HepG2 (cell line): Measurements from ENCODE around the gene DMRT3. TPM values are rescaled to one million over a fixed set of nuclear protein-coding genes. Genes with fewer than 3 reads are reported as not detected.
A peak's percentile ranks its signal among the peaks of the same experiment; 100 is the strongest.

Source experiments
- ATAC-seq: fragments of 200-7000 bp; cut with Tn5 transposase; 3 replicates; pipeline ENCODE4 v1.9.1; 2020; ENCODE audit warnings: mild to moderate bottlenecking, moderate library complexity
- BruUV-seq: library from RNA; stranded (reverse); fragments of 400-500 nt; replicated peaks from 2 replicates; lab custom pipeline; 2021; lab: Mats Ljungman, UMichigan
- CTCF ChIA-PET: fragments of 300-600 bp; formaldehyde crosslinking; extraction: SDS; loops from one replicate; lab custom pipeline; 2021; ENCODE audit warnings: low total read pairs, inconsistent platforms, low intra/inter-chr PET ratio; lab: Yijun Ruan, JAX
- POLR2A ChIA-PET: fragments of 350-600 bp; sonication (Branson Sonifier 250); formaldehyde crosslinking; loops from one replicate; lab custom pipeline; 2020; ENCODE audit warnings: antibody characterized with exemption, inconsistent platforms; lab: Yijun Ruan, JAX
- DNase-seq: peaks from one replicate; pipeline ENCODE4 v3.0.0-alpha.2; 2015; ENCODE audit warnings: low spot score
- FAIRE-seq: peaks from 3 replicates; lab custom pipeline; 2011; peaks lifted over from hg19 to GRCh38; lab: Jason Lieb, UNC
- H2AFZ ChIP-seq: one replicate; pipeline ENCODE4 v1.6.1; 2011; ENCODE audit warnings: low read length, inconsistent platforms
- H3K27ac ChIP-seq: fragments of 300-600 bp; 3 replicates; pipeline ENCODE4 v1.8.0; 2011; ENCODE audit warnings: mixed run types, mild to moderate bottlenecking, mixed read lengths, low read length, inconsistent platforms; ENCODE audit not compliant: insufficient read depth; ENCODE audit errors: extremely low read length
- H3K27me3 ChIP-seq, 2 experiments: fragments of 200-600 bp in 1 of 2; 2 replicates in 1 of 2; 3 replicates in 1 of 2; pipeline versions ENCODE4 v1.6.0 to v1.8.0; 2011; ENCODE audit warnings: low read length in 2 of 2, mild to moderate bottlenecking in 2 of 2, moderate library complexity in 2 of 2, inconsistent platforms in 1 of 2; ENCODE audit not compliant: insufficient read depth in 2 of 2, control insufficient read depth in 1 of 2
- H3K36me3 ChIP-seq, 2 experiments: fragments of 200-600 bp in 1 of 2; replicated peaks in 1 of 2; 2 replicates in 1 of 2; 3 replicates in 1 of 2; pipeline versions ENCODE4 v1.5.1 to v1.8.0; 2011; ENCODE audit warnings: low read length in 2 of 2, inconsistent platforms in 1 of 2; ENCODE audit not compliant: insufficient read depth in 2 of 2, control insufficient read depth in 1 of 2
- H3K4me1 ChIP-seq: 2 replicates; pipeline ENCODE4 v1.5.1; 2012; ENCODE audit warnings: low read length, inconsistent platforms; ENCODE audit not compliant: insufficient read depth
- H3K4me2 ChIP-seq: 2 replicates; pipeline ENCODE4 v1.6.0; 2011; ENCODE audit warnings: low read depth, low read length, inconsistent platforms
- H3K4me3 ChIP-seq, 3 experiments: fragments of 200-600 bp in 1 of 3; sonication (generic), shearing (Covaris generic) in 1 of 3; replicated peaks in 1 of 3; 2 replicates each; pipeline ENCODE4 v1.5.1; 2011 to 2016; ENCODE audit warnings: low read length in 3 of 3, inconsistent platforms in 2 of 3, low read depth in 2 of 3, mild to moderate bottlenecking in 2 of 3, control low read depth in 1 of 3, mixed read lengths in 1 of 3; ENCODE audit not compliant: insufficient read depth in 1 of 3
- H3K79me2 ChIP-seq: one replicate; pipeline ENCODE4 v1.6.1; 2011; ENCODE audit warnings: low read length, inconsistent platforms; ENCODE audit not compliant: insufficient read depth
- H3K9ac ChIP-seq: 2 replicates; pipeline ENCODE4 v1.6.0; 2011; ENCODE audit warnings: mild to moderate bottlenecking, low read depth, low read length, inconsistent platforms; ENCODE audit not compliant: insufficient read depth
- H3K9me3 ChIP-seq: 2 replicates; pipeline ENCODE4 v1.5.1; 2012; ENCODE audit warnings: mild to moderate bottlenecking, low read length
- H4K20me1 ChIP-seq: 2 replicates; pipeline ENCODE4 v1.6.0; 2011; ENCODE audit warnings: inconsistent platforms, mild to moderate bottlenecking, low read length, moderate library complexity; ENCODE audit not compliant: insufficient read depth
- EED ChIP-seq: sonication (generic); formaldehyde crosslinking; IDR thresholded peaks from 2 replicates; pipeline ENCODE4 v1.5.0; 2020; ENCODE audit warnings: mild to moderate bottlenecking, missing genetic modification reagents
- HNF4G ChIP-seq, 2 experiments: sonication (generic) in 1 of 2; formaldehyde crosslinking in 1 of 2; IDR thresholded peaks; 2 replicates each; pipeline versions ENCODE4 v1.4.0 to v1.6.1; 2011 to 2020; ENCODE audit warnings: borderline replicate concordance in 2 of 2, low read depth in 2 of 2, mild to moderate bottlenecking in 2 of 2, low read length in 1 of 2, missing genetic modification reagents in 1 of 2, moderate library complexity in 1 of 2
- HOXA5 ChIP-seq: sonication (generic); formaldehyde crosslinking; IDR thresholded peaks from 2 replicates; pipeline ENCODE4 v1.4.0; 2020; ENCODE audit warnings: missing genetic modification reagents
- NCOA5 ChIP-seq: sonication (generic); formaldehyde crosslinking; IDR thresholded peaks from 2 replicates; pipeline ENCODE4 v1.4.0; 2020; ENCODE audit warnings: missing genetic modification reagents
- POLR2G ChIP-seq: fragments of 200-400 bp; formaldehyde crosslinking; IDR thresholded peaks from 2 replicates; pipeline ENCODE4 v1.6.1; 2018; ENCODE audit warnings: mild to moderate bottlenecking, low read depth, low read length, moderate library complexity
- RFX5 ChIP-seq: IDR thresholded peaks from 2 replicates; pipeline ENCODE4 v1.6.1; 2011; ENCODE audit warnings: low read depth, low read length, improper control_type of control experiment
- STAG1 ChIP-seq: sonication (generic); formaldehyde crosslinking; IDR thresholded peaks from 2 replicates; pipeline ENCODE4 v1.4.0; 2020; ENCODE audit warnings: missing genetic modification reagents
- TBP ChIP-seq: sonication (generic); formaldehyde crosslinking; IDR thresholded peaks from 2 replicates; pipeline ENCODE4 v1.5.0; 2020; ENCODE audit warnings: missing genetic modification reagents
- ZFP36L2 ChIP-seq: sonication (generic); formaldehyde crosslinking; IDR thresholded peaks from 2 replicates; pipeline ENCODE4 v1.4.0; 2020; ENCODE audit warnings: missing genetic modification reagents
- ZFP62 ChIP-seq: sonication (generic); formaldehyde crosslinking; IDR thresholded peaks from 2 replicates; pipeline ENCODE4 v1.4.0; 2020; ENCODE audit warnings: missing genetic modification reagents
- ZNF660 ChIP-seq: sonication (generic); formaldehyde crosslinking; IDR thresholded peaks from 2 replicates; pipeline ENCODE4 v1.5.1; 2020; ENCODE audit warnings: mild to moderate bottlenecking, low read depth, missing genetic modification reagents, borderline replicate concordance
- WGBS: methylation state at CpG from one replicate; pipeline ENCODE4 v1.1.6; 2017; ENCODE audit warnings: low lambda C conversion rate; 5-methylcytosine and 5-hydroxymethylcytosine counted together
- in situ Hi-C: cut with HindIII; loops from 2 replicates; pipeline ENCODE4 v1.10.0; 2017; ENCODE audit warnings: low pct_unique_long_range_greater_than_20kb; ENCODE audit not compliant: extremely low pct_ligation_motif_present
- intact Hi-C: fragments of 100-400 bp; cut with micrococcal nuclease; formaldehyde crosslinking; loops from one replicate; pipeline ENCODE4 v1.10.0; 2022; ENCODE audit not compliant: unreplicated experiment
- polyA plus RNA-seq, 8 experiments: library from polyadenylated mRNA; depleted of rRNA in 3 of 8; stranded (reverse) in 7 of 8; unstranded in 1 of 8; fragments of >200 nt; fragmentation: Illumina TruSeq in 4 of 8; extraction: Trizol in 4 of 8; gene quantifications; 2 replicates each; pipeline versions ENCODE4 v1.2.1 to v1.2.3, GENCODE V29; 2011 to 2016; ENCODE audit warnings: low read depth in 4 of 8, missing spikeins in 1 of 8, mixed read lengths in 1 of 8; ENCODE audit not compliant: insufficient read depth in 1 of 8
- total RNA-seq, 5 experiments: library from RNA; depleted of rRNA; stranded (reverse); fragments of >200 nt; fragmentation: Illumina TruSeq; extraction: Trizol; gene quantifications; 2 replicates each; pipeline ENCODE4 v1.2.3, GENCODE V29; 2016; ENCODE audit warnings: low read depth in 1 of 5
- TF ChIP-seq, protein P1 (sequence below): sonication (generic); formaldehyde crosslinking; IDR thresholded peaks from 2 replicates; pipeline ENCODE4 v1.9.0; 2021; ENCODE audit warnings: missing genetic modification reagents, borderline replicate concordance
- TF ChIP-seq, protein P2 (sequence below): sonication (generic); formaldehyde crosslinking; IDR thresholded peaks from 2 replicates; pipeline ENCODE4 v1.8.0; 2022; ENCODE audit warnings: missing genetic modification reagents, mild to moderate bottlenecking, borderline replicate concordance
- TF ChIP-seq, protein P3 (sequence below): sonication (generic); formaldehyde crosslinking; IDR thresholded peaks from 2 replicates; pipeline ENCODE4 v1.5.0; 2020; ENCODE audit warnings: mild to moderate bottlenecking, missing genetic modification reagents, moderate library complexity

The DMRT3 gene
- total and polyA plus RNA-seq, 2 of the 13 experiments (the other 11 are each of a cell fraction or from before 2014, with no cell fraction given), result not detected

DNA sequence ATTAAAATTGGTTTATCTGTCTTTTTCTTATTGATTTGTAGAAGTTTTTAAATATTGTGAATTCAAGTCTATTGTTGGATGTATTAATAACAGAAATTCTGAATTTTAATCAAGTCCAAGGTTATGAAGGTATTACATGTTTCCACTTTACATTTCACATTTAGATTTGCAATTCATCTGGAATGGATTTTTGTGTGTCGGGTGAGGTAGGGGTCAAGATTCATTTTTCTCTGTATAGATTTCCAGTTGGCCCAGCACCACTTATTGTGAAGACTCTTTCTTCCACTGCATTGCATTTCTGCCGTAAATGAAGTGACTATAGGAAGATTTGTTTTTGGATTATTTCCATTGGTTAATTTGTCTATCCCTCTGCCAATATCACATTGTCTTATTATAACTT lies 38.2 kb downstream of the DMRT3 start:
- Histone ChIP-seq H3K4me2 (no peak overlapping the region), H2AFZ (no peak overlapping the region), H3K27me3 (peaks cover 0 to 2% of the 10 kb centered on the region in 2 experiments; a peak in 1 of 5 replicates), H3K36me3 (no peaks in the 10 kb centered on the region), H3K27ac (no peak overlapping the region), H3K4me3 (no peak overlapping the region), H4K20me1 (no peaks in the 10 kb centered on the region), H3K4me1 (no peaks in the 10 kb centered on the region), H3K9me3 (no peaks in the 10 kb centered on the region), H3K9ac (no peak overlapping the region), H3K79me2 (no peaks in the 10 kb centered on the region)
- ATAC-seq (no peak), FAIRE-seq (no peak), DNase-seq (no peak)
- BruUV-seq, result no TSS peak
- CTCF ChIA-PET, result no interaction called here
- intact Hi-C loops, result no loop called here
- POLR2A ChIA-PET, result no interaction called here
- TF ChIP-seq POLR2G, result no peak
- no peak for TF ChIP-seq NCOA5 (CRISPR knock-in tag)
- TF ChIP-seq, protein P1, sequence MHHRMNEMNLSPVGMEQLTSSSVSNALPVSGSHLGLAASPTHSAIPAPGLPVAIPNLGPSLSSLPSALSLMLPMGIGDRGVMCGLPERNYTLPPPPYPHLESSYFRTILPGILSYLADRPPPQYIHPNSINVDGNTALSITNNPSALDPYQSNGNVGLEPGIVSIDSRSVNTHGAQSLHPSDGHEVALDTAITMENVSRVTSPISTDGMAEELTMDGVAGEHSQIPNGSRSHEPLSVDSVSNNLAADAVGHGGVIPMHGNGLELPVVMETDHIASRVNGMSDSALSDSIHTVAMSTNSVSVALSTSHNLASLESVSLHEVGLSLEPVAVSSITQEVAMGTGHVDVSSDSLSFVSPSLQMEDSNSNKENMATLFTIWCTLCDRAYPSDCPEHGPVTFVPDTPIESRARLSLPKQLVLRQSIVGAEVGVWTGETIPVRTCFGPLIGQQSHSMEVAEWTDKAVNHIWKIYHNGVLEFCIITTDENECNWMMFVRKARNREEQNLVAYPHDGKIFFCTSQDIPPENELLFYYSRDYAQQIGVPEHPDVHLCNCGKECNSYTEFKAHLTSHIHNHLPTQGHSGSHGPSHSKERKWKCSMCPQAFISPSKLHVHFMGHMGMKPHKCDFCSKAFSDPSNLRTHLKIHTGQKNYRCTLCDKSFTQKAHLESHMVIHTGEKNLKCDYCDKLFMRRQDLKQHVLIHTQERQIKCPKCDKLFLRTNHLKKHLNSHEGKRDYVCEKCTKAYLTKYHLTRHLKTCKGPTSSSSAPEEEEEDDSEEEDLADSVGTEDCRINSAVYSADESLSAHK, result no peak
- no peak for TF ChIP-seq ZFP62 (CRISPR knock-in tag)
- no peak for TF ChIP-seq ZNF660 (CRISPR knock-in tag)
- 51% methylated on average over 2 of the region's 2 CpGs for WGBS
- in situ Hi-C loops, result no loop called here

DNA sequence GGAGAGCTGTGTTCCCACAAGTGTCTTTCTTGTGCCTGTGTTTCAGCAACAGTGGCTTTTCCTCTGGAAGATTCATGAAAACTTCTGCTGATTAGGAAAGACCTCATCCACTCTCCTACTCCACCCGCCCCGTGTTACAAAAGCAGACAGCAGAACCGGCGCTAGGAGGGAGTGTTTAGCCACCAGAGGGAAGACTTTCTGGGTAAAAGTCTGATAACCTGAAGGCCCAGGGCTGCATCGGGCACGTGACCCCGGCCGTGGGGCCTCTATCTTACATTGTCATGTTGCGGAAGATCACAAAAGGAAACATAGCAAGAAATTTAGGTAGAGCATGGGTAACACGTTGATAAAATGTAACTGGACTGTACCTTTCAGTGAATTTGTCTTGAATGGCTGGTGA lies 41.7 kb downstream of the DMRT3 start:
- no peaks in the 10 kb centered on the region for H3K36me3 ChIP-seq
- 16% methylated on average over 10 of the region's 10 CpGs for WGBS
- intact Hi-C loops, result loop anchor here (2.0 kb wide), 1 partner anchor 587 kb away; no protein-coding TSS in a partner anchor
- ChIA-PET POLR2A (no interaction called here), CTCF (interaction anchor here (1.3 kb wide), 1 partner anchor 587 kb away, joined by 5 read pairs; no protein-coding TSS in a partner anchor)
- in situ Hi-C loops, result no loop called here
- H3K4me1 ChIP-seq, result no peaks in the 10 kb centered on the region
- no peak overlapping the region for H3K4me2 ChIP-seq
- no TSS peak for BruUV-seq
- no peaks in the 10 kb centered on the region for H4K20me1 ChIP-seq
- ATAC-seq (peak; percentile 90), DNase-seq (peak; percentile 35), FAIRE-seq (peak; percentile 60)
- H3K27ac ChIP-seq, result no peak overlapping the region
- H3K4me3 ChIP-seq, result no peak overlapping the region
- no peaks in the 10 kb centered on the region for H3K79me2 ChIP-seq
- H3K9me3 ChIP-seq, result peaks cover 4% of the 10 kb centered on the region; the same call in 1 of the 2 replicates
- no peak overlapping the region for H2AFZ ChIP-seq
- peaks cover 0 to 9% of the 10 kb centered on the region in 2 experiments; a peak in 2 of 5 replicates for H3K27me3 ChIP-seq
- H3K9ac ChIP-seq, result no peak overlapping the region
- TF ChIP-seq EED (CRISPR knock-in tag) (no peak), HNF4G (IDR thresholded peaks at IDR 0.05; ENCODE audit: borderline replicate concordance, low read depth, low read length) (no peak), HNF4G (CRISPR knock-in tag; IDR thresholded peaks at IDR 0.05; ENCODE audit: borderline replicate concordance, low read depth) (no peak), HOXA5 (CRISPR knock-in tag) (no peak), ZFP36L2 (CRISPR knock-in tag) (no peak), STAG1 (CRISPR knock-in tag) (peak; percentile 67), TBP (CRISPR knock-in tag) (no peak), RFX5 (no peak)
- TF ChIP-seq, protein P2, sequence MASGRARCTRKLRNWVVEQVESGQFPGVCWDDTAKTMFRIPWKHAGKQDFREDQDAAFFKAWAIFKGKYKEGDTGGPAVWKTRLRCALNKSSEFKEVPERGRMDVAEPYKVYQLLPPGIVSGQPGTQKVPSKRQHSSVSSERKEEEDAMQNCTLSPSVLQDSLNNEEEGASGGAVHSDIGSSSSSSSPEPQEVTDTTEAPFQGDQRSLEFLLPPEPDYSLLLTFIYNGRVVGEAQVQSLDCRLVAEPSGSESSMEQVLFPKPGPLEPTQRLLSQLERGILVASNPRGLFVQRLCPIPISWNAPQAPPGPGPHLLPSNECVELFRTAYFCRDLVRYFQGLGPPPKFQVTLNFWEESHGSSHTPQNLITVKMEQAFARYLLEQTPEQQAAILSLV (CRISPR knock-in tag), result no peak
- TF ChIP-seq, protein P3, sequence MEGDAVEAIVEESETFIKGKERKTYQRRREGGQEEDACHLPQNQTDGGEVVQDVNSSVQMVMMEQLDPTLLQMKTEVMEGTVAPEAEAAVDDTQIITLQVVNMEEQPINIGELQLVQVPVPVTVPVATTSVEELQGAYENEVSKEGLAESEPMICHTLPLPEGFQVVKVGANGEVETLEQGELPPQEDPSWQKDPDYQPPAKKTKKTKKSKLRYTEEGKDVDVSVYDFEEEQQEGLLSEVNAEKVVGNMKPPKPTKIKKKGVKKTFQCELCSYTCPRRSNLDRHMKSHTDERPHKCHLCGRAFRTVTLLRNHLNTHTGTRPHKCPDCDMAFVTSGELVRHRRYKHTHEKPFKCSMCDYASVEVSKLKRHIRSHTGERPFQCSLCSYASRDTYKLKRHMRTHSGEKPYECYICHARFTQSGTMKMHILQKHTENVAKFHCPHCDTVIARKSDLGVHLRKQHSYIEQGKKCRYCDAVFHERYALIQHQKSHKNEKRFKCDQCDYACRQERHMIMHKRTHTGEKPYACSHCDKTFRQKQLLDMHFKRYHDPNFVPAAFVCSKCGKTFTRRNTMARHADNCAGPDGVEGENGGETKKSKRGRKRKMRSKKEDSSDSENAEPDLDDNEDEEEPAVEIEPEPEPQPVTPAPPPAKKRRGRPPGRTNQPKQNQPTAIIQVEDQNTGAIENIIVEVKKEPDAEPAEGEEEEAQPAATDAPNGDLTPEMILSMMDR (CRISPR knock-in tag), result peak; percentile 57
